GM19468 (cell line): ENCODE data around the gene C1R.
"Not testable (repeated sequence)": the region's sequence is repeated elsewhere in the genome, so short reads cannot be mapped to it uniquely, and the experiment has no call there.

ENCODE experiments used
- ATAC-seq: cut with Tn5 transposase; IDR thresholded peaks from one replicate; pipeline ENCODE4 v1.9.1; 2021; ENCODE audit warnings: mild to moderate bottlenecking, moderate library complexity, moderate number of reproducible peaks; ENCODE audit not compliant: unreplicated experiment; ENCODE audit errors: extremely low read depth

The C1R gene

GRCh38 chr12:7121324-7121723 lies 29.1 kb upstream of the C1R start:
- no peak for ATAC-seq

GRCh38 chr12:7120166-7120565 lies 27.9 kb upstream of the C1R start:
- ATAC-seq = no peak

- no peak for ATAC-seq
These were observed 26.6 kb upstream of the C1R start for GRCh38 chr12:7118881-7119280.

DNA sequence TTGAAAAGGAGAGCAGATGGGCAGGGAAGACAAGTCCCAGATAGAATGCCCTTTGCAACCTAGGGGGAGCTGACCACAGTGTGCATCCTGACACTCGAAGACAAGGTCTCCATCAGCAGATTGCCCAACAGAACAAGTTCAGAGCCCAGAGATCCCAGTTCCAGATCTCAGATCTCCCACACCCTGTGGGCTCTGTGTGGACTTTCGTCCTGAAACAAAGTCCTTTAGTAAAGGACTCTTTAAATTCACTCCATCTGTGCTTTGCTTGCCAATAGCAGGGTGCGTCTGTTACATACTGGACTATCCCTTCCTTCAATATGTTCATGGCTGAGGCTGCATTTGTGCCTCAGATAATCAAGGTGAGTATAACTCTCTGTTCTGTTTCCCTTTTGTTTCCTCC lies 25.4 kb upstream of the C1R start:
- ATAC-seq = no peak

- no peak for ATAC-seq
These were observed 24.7 kb upstream of the C1R start for GRCh38 chr12:7116916-7117315.

DNA sequence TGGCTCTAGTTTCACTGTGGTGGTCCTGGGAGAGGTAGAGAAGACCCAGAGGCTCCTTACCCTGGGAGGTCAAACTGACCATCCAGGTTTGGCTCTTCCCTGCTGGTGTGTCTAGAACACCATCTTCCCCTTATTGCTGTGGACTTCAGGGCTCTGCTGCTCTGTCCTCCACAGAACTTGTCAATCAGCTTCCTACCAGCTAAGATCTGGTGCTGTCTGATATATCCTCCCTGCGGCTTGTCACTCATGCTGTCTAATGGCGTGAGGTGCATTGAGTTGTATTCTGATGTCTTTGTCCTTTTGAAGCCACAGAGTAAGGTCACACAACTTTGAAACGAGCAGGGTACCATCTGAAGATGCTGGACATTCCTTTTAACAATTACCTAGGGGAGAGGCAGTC lies 24.0 kb upstream of the C1R start:
- no peak for ATAC-seq

- ATAC-seq = no peak
These were observed 22.6 kb upstream of the C1R start for GRCh38 chr12:7114851-7115250.

DNA sequence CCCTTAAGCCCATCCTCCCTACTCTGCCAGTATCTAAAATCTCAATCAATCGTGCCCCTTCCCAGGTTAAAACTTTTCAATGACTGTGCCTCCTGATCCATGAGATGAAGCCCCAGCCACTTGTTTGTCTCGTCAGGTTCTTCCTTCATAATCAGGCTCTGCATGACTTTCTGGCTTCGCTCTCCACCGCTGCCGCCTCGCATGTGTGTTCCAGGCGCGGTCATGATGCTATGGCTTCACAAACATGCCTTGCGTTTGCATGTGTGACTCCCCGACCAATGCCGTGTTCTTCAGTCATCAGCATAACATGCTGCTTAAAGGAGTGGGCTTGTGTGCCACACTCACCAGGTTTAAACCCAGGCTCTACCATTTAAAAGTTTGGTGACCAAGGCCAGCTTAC lies 21.8 kb upstream of the C1R start:
- no peak for ATAC-seq

- peak; percentile 29 for ATAC-seq
These were observed 21.2 kb upstream of the C1R start for GRCh38 chr12:7113389-7113871.

DNA sequence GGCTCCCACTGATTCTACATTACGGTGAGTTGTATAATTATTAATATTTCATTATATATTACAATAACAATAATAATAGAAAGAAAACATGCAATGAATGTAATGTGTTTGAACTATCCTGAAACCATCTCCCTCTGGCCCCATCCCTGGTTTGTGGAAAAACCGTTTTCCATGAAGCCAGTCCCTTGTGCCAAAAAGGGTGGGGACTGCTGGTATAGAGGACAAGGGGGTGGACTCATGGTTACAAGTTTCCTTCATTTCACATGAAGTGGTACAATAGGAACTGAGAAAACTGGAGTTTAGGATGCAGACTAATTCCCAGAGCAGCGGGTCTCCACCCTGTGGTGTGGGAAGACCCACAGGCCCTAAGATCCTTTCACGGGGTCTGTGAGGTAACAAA lies 19.8 kb upstream of the C1R start:
- ATAC-seq = no peak

DNA sequence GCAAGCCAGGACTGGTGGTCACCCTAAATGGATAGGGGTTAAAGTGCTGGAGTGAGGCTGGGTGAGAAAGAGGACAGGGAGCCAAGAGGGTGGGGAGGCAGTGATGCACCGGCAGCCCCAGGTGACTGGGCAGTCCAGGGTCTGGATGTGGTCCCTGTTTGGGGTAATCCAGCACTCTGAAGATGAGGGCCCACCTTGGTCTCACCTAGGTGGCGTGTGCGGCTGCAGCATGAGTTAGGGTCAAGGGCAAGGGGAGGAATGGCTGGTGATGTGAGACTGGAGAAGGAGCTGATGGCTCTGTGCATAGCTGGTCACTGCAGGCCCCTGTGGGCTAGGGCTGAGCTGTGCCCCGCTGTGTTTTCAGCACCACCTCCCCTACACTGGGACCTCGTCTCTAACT lies 18.4 kb upstream of the C1R start:
- ATAC-seq = no peak

DNA sequence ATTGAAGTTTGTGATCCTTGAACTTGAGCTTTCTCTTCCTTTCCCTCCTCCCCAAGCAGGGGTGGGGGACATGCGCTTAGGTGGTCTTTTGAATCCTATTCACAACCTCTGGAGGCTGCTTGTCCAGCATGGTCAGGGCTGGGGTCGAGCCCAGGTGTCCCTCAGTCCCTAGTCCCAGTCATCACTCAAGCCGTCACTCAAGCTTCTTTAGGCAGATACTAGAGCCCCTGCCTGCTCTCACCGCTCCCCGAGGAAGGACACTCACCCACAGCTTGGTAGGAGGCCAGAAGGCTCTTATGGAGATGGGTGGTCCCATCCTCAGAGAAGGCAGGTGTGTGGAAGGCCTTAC lies 17.3 kb upstream of the C1R start:
- no peak for ATAC-seq

GRCh38 chr12:7108796-7109571 lies 16.7 kb upstream of the C1R start, which contains the start of gene C1RL:
TSS of gene C1RL (minus strand) at chr12:7109214. CDS start at chr12:7109180, 34 bp downstream.
- no peak for ATAC-seq

DNA sequence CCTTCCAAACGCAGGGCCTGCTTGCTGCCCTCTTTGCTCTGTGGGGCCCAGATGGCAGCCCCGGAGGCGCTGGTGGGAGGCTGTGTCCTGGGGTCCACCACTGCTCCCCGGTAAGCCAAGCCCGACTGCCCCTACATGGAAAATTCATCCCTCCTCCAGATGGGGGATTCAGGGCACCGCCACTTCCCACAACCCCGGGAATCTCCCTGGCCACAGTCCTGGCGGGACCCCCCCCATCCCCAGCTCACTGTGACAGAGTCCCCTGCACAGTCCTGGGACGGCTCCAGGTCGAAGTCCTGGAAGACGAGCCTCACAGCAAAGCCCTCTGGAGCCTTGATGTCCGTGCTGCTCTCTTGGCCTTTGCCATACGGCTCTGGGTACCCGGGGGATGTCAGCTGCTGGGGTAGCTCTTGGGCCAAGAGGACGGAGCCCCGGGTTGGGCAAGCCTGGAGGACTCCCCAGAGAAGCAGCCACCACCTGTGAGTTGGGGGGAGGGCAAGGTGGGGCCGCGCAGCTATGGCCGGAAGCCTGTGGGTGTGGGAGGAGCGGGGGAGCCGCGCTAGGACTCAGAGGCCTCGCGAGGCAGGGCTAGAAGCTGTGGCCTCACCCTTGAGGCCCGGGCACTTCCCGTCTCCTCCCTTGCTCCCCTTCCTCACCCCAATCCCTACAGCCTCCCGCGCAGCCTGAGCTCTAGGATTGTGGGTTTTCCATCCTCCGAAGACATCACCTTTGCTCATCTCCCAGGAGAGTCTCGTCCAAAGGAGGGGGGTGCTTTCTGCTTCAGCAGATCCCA lies 16.0 kb upstream of the C1R start:
- ATAC-seq = no peak

DNA sequence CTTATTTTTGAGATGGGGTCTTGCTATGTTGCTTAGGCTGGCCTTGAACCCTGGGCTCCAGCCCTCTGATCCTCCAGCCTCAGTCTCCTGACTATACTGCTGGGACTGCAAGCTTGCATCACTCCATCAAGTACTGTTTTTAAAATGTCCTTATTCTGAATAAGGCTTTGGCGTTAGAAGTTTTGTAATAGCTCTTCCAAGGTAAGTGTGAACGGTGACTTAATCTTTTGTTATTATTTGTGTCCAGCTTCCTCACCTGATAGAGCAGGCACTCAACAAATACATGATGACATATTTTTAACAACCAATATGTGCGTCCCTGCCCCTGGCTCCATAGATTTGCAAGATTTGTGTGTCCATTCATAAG lies 15.4 kb upstream of the C1R start:
- ATAC-seq = no peak

- not testable (repeated sequence) for ATAC-seq
These were observed 14.9 kb upstream of the C1R start for GRCh38 chr12:7107181-7107580.

GRCh38 chr12:7106082-7106481 lies 13.8 kb upstream of the C1R start:
- no peak for ATAC-seq

GRCh38 chr12:7103837-7104584 lies 11.8 kb upstream of the C1R start:
- ATAC-seq = no peak

GRCh38 chr12:7102582-7102981 lies 10.3 kb upstream of the C1R start:
- ATAC-seq = no peak

DNA sequence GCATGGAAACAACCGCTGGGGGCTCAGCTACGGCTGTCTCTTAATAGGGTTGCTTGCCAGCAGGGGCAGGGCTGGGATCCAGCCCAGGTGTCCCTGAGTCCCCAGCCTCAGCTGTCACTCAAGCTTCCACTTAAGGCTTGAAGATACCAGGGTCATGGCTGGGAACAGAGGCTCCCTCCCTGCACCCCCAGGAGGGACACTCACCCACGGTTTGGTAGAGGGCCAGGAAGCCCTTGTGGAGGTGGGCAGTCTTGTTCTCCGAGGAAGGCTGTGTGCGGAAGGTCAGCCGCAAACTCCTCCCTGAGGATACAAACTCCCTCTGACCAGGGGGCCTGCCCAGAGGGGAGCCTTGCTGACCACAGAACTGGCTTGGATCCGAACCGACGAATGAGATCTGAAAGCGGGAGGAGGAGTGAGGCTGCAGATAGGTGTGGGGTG lies 9.5 kb upstream of the C1R start:
- ATAC-seq = no peak
